Hepatocyte (in vitro differentiated cells): ENCODE results near the gene IRAK1. TPM values are rescaled to one million over a fixed set of nuclear protein-coding genes. Genes with fewer than 3 reads are reported as not detected.

Source experiments
- DNase-seq: peaks from one replicate; pipeline ENCODE4 v3.0.0-alpha.2; 2016; ENCODE audit warnings: low spot score
- H2AFZ ChIP-seq: fragments of 200-600 bp; sonication (generic); 2 replicates; pipeline ENCODE4 v1.6.0; 2016; ENCODE audit warnings: antibody characterized with exemption, mild to moderate bottlenecking
- H3K27ac ChIP-seq: fragments of 200-600 bp; sonication (generic); 2 replicates; pipeline ENCODE4 v1.5.1; 2016; ENCODE audit warnings: mild to moderate bottlenecking
- H3K27me3 ChIP-seq: fragments of 200-600 bp; sonication (generic); 2 replicates; pipeline ENCODE4 v1.6.1; 2016
- H3K36me3 ChIP-seq: fragments of 200-600 bp; sonication (generic); replicated peaks from 2 replicates; pipeline ENCODE4 v1.5.1; 2016; ENCODE audit warnings: low read depth; ENCODE audit not compliant: insufficient read depth
- H3K4me1 ChIP-seq: fragments of 200-600 bp; sonication (generic); 2 replicates; pipeline ENCODE4 v1.5.1; 2016; ENCODE audit warnings: mild to moderate bottlenecking, moderate library complexity; ENCODE audit not compliant: insufficient read depth
- H3K4me2 ChIP-seq: fragments of 200-600 bp; sonication (generic); 2 replicates; pipeline ENCODE4 v1.6.0; 2016
- H3K4me3 ChIP-seq: fragments of 200-600 bp; sonication (generic); 2 replicates; pipeline ENCODE4 v1.5.1; 2016; ENCODE audit warnings: mild to moderate bottlenecking
- H3K79me2 ChIP-seq: fragments of 200-600 bp; sonication (generic); 2 replicates; pipeline ENCODE4 v1.6.0; 2017; ENCODE audit warnings: mild to moderate bottlenecking
- H3K9me2 ChIP-seq: fragments of 200-600 bp; sonication (generic); replicated peaks from 2 replicates; pipeline ENCODE4 v1.6.0; 2017; ENCODE audit warnings: mild to moderate bottlenecking; ENCODE audit not compliant: insufficient read depth
- H3K9me3 ChIP-seq: fragments of 200-600 bp; sonication (generic); 2 replicates; pipeline ENCODE4 v1.5.1; 2016; ENCODE audit warnings: low read depth, mild to moderate bottlenecking
- H4K20me1 ChIP-seq: fragments of 200-600 bp; sonication (generic); 2 replicates; pipeline ENCODE4 v1.6.0; 2016; ENCODE audit warnings: mild to moderate bottlenecking; ENCODE audit not compliant: insufficient read depth, poor library complexity, severe bottlenecking
- EZH2 ChIP-seq: fragments of 200-600 bp; sonication (generic); IDR thresholded peaks from 2 replicates; pipeline ENCODE4 v1.6.1; 2016; ENCODE audit warnings: antibody characterized with exemption, mild to moderate bottlenecking, borderline replicate concordance
- EZH2phosphoT487 ChIP-seq: fragments of 200-600 bp; sonication (generic); IDR thresholded peaks from one replicate; pipeline ENCODE4 v1.6.1; 2018; ENCODE audit warnings: antibody characterized with exemption, mild to moderate bottlenecking, low read depth, moderate library complexity; ENCODE audit not compliant: unreplicated experiment, severe bottlenecking
- WGBS: methylation state at CpG from one replicate; pipeline ENCODE4 v1.1.6; 2016; ENCODE audit warnings: low lambda C conversion rate; ENCODE audit errors: missing lambda C conversion rate; 5-methylcytosine and 5-hydroxymethylcytosine counted together
- polyA plus RNA-seq: library from polyadenylated mRNA; unstranded; fragments of >200 nt; fragmentation: Nextera tagmentation; extraction: Ambion mirVana; gene quantifications from 2 replicates; pipeline ENCODE4 v1.2.1, GENCODE V29; 2016
- total RNA-seq: library from RNA; depleted of rRNA; stranded (reverse); fragments of >200 nt; gene quantifications from 2 replicates; pipeline ENCODE4 v1.2.3, GENCODE V29; 2014
- TF ChIP-seq, protein P1 (sequence below): fragments of 200-600 bp; sonication (generic); IDR thresholded peaks from 2 replicates; pipeline ENCODE4 v1.5.1; 2016; ENCODE audit warnings: antibody characterized with exemption, mild to moderate bottlenecking; ENCODE audit not compliant: poor library complexity

Gene IRAK1
- total and polyA plus RNA-seq, 2 experiments from 2014 or later, result 44.1 to 99.4 TPM

DNA sequence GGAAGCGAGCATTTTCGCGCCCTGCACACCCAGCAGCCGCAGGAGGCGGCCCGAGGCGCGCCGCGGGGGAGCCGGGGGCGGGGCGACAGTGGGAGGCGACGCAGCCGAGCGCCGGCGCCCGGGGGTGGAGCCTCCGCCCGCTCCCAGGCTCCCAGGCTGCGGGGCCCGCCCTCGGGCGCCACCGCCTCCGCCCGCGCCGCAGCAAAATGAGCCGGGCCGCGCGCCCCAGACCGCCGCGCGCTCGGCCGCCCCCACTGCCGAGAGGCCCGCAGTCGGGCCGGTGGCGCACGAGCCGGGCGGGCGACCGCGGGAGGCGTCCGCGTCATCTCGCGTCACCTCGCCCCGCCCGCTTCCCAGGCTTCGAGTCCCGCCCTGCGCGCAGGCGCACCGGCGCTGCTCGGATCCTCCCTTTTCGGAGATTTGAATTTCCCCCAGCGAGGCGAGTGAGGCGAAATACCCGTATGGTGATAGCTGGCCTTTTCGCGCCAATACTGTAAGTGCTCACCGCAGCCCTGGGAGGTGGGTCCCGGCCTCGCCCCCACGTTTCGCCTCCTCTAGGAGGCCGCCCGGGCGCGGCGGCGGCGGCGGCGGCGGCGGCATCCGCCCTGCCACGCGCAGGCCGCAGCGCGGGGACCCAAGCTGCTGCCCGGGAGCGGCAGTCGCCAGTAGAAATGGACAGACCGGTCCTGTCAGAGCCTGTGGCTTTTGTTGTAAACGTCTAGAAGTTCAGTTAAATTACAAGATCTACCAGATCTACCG is 47.2 kb downstream of the IRAK1 start, which contains the start of gene TMEM187:
Gene TMEM187, plus strand, starts transcription at position 387 of the 759 bp plus-strand sequence. CDS start 9,309 bp downstream, outside the sequence.
- Histone ChIP-seq H3K36me3 (no peaks in the 10 kb centered on the region), H3K79me2 (peaks cover 53% of the 10 kb centered on the region), H3K4me2 (peak within 1 kb of the TSS; percentile 86), H2AFZ (peak within 1 kb of the TSS; percentile 75), H3K9me2 (no peaks in the 10 kb centered on the region), H3K9me3 (no peaks in the 10 kb centered on the region), H3K27me3 (no peaks in the 10 kb centered on the region), H3K4me3 (peak within 1 kb of the TSS; percentile 85), H3K4me1 (peaks cover 27% of the 10 kb centered on the region), H4K20me1 (peaks cover 26% of the 10 kb centered on the region), H3K27ac (peak within 1 kb of the TSS; percentile 100)
- TF ChIP-seq, protein P1, sequence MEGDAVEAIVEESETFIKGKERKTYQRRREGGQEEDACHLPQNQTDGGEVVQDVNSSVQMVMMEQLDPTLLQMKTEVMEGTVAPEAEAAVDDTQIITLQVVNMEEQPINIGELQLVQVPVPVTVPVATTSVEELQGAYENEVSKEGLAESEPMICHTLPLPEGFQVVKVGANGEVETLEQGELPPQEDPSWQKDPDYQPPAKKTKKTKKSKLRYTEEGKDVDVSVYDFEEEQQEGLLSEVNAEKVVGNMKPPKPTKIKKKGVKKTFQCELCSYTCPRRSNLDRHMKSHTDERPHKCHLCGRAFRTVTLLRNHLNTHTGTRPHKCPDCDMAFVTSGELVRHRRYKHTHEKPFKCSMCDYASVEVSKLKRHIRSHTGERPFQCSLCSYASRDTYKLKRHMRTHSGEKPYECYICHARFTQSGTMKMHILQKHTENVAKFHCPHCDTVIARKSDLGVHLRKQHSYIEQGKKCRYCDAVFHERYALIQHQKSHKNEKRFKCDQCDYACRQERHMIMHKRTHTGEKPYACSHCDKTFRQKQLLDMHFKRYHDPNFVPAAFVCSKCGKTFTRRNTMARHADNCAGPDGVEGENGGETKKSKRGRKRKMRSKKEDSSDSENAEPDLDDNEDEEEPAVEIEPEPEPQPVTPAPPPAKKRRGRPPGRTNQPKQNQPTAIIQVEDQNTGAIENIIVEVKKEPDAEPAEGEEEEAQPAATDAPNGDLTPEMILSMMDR, result no peak
- TF ChIP-seq EZH2phosphoT487, result no peak
- no peak for TF ChIP-seq EZH2
- 52% methylated on average over 48 of the region's 103 CpGs for WGBS
- peak; percentile 93 for DNase-seq

DNA sequence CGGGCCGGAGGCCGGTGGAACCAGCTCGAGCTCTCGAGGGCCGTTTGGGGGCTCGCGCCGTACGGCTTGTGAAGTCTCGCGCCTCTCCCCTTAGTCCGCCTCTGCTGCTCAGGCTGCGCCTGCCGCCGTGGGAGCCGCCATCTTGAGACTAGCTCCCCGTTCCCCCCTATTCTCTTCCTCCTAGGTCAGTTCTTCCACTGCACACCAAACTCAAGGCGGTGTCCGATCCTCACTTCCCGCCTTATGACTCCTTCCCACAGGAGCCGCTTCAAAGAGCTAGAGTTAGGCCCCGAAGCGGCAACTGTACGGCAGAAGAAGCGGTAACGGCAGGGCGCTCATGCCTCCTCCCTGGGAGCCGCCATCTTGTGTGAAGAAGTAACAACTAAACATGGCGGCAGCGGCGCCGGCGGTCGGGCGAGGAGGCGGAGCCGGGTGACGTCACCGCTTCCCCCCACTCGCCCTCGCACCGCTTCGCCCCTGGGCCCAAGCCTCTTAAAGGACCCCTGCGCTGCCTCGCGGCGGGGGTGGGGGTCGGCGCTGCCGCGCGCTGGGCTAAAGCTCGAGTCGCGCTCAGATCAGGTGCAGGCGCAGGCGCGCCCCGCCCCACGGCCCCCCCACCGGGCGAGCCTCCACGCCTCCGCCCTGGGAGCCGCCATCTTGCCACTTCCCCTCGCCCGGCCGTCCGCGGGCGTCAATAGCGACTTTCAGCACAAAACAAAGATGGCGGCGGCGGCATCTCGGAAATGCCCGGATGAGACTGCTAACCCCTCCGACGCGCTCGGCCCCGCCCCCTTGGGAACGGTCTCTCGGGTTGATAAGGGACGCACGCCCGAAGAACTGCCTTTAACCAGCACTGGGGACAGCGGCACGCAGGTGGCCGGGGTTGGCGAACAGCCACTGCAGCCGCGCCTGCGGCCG is 48.0 kb downstream of the IRAK1 start, which contains the start of gene HCFC1:
Gene HCFC1, minus strand, starts transcription at position 369 of the 918 bp plus-strand sequence. CDS start 978 bp downstream, outside the sequence.
- peak within 1 kb of the TSS; percentile 85 for H3K4me3 ChIP-seq
- H3K79me2 ChIP-seq, result peaks cover 61% of the 10 kb centered on the region
- H2AFZ ChIP-seq, result peak within 1 kb of the TSS; percentile 75
- H3K4me1 ChIP-seq, result peaks cover 27% of the 10 kb centered on the region
- no peaks in the 10 kb centered on the region for H3K36me3 ChIP-seq
- H3K27me3 ChIP-seq, result no peaks in the 10 kb centered on the region
- no peaks in the 10 kb centered on the region for H3K9me2 ChIP-seq
- H4K20me1 ChIP-seq, result peaks cover 32% of the 10 kb centered on the region
- peak within 1 kb of the TSS; percentile 86 for H3K4me2 ChIP-seq
- peak within 1 kb of the TSS; percentile 100 for H3K27ac ChIP-seq
- H3K9me3 ChIP-seq, result no peaks in the 10 kb centered on the region
- WGBS, result 46% methylated on average over 69 of the region's 96 CpGs
- DNase-seq, result peak; percentile 93
- TF ChIP-seq EZH2, result no peak
- TF ChIP-seq, protein P1, result no peak
- no peak for TF ChIP-seq EZH2phosphoT487

DNA sequence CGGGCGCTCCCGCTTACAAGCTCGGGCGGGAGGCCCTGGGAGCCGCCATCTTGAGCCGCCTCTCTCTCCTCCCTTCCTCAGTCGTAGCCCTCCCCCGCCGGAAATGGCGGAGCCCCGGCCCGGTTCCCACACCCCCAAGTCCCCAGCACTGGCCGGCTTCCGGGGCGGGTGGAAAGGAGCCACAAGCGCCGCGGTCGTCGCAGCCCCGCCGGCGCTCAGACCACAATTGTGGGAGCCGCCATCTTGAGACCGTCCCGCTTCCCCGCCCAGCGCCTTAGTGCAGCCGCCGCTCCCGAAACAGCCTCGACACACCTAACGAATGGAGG is 48.6 kb downstream of the IRAK1 start:
- no peaks in the 10 kb centered on the region for H3K9me2 ChIP-seq
- TF ChIP-seq, protein P1, result no peak
- no peak for TF ChIP-seq EZH2phosphoT487
- TF ChIP-seq EZH2, result no peak
- H3K27ac ChIP-seq, result peak overlapping the region; percentile 100
- H3K4me1 ChIP-seq, result peaks cover 27% of the 10 kb centered on the region
- H4K20me1 ChIP-seq, result peaks cover 34% of the 10 kb centered on the region
- 46% methylated on average over 24 of the region's 34 CpGs for WGBS
- H3K4me2 ChIP-seq, result peak overlapping the region; percentile 86
- DNase-seq, result peak; percentile 90
- H3K27me3 ChIP-seq, result no peaks in the 10 kb centered on the region
- H2AFZ ChIP-seq, result peak overlapping the region; percentile 75
- no peaks in the 10 kb centered on the region for H3K36me3 ChIP-seq
- H3K79me2 ChIP-seq, result peaks cover 63% of the 10 kb centered on the region
- H3K4me3 ChIP-seq, result peak overlapping the region; percentile 85
- H3K9me3 ChIP-seq, result no peaks in the 10 kb centered on the region
